Measurements from ENCODE around the gene CHMP3.

The CHMP3 gene

DNA sequence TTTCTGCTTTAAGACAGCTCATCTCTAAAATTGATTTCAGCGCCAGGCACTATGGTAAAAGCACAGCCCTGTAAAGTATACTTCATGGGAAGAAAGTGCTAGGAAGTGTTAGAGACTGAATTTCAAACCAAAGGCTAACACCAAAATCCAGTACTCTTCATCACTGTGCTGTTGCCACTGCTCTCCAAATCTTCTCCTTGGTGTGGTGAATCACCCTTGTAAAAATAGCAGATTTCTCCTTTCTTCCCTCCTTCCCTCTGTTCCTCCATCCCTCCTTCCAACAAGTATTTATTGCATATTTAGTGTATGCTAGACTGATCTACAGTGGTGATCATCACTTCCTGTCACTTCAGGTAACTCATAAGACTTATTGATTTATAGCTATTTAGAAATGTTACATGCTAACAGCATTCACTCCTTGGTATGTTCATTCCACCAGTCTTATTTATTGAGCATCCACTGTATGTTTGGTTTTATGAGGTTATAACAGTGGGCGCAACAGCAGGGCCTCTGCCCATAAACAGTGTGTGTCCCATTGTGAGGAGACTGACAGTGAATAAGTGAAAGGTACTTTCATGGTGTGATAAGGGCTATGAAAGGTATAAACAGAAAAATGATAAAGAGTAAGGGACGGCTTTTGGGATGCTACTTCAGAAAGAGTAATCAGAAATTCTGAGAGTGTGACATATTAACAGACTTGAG is 102.0 kb downstream of the CHMP3 start:
- no peak for DNase-seq

- no peak for DNase-seq
These were observed 108.1 kb downstream of the CHMP3 start for GRCh38 chr2:86455181-86455580.

DNA sequence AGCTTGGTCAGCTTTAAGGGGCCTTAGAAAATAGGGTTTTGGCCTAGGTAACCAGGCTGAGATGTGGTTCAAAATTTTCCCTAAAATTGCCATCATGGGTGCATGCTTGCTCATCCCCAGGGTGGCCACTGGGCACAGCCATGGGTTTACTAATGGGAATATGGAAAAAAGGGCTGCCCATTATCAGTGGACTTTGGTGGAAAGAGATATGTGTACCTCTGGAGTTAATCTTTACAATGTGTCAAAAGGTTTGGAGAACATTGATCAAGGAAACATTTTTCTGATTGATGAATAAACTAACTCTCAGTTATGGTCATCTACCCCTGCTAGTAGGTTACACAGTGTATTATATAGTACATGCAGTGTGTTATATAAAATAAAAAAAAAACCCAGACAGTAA is 109.0 kb downstream of the CHMP3 start:
- no peak for DNase-seq

DNA sequence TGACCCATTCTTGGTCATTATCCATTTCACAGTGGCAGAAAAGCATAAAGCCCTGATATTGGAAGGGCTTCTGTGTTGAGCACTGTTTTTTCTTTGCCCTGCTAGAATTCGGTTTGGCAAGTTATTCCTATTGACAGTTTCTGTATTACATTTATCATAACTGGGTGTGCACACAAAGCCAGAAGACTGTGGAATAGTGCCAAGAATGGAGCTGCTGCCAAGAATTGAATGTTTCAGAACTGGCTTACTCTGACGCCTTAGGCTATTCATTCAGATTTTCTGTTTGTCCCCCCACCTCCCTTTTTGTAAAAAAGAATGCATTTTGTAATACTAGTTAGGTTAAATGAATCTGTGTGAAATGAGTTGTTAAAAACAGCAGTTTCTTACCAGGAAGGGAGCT is 109.4 kb downstream of the CHMP3 start:
- DNase-seq: no peak
